ENCODE results near the gene RNF157. TPM values are rescaled to one million over a fixed set of nuclear protein-coding genes. Genes with fewer than 3 reads are reported as not detected.

Gene RNF157
- total RNA-seq, 1 donor from 2014 or later = 17.8 TPM

DNA sequence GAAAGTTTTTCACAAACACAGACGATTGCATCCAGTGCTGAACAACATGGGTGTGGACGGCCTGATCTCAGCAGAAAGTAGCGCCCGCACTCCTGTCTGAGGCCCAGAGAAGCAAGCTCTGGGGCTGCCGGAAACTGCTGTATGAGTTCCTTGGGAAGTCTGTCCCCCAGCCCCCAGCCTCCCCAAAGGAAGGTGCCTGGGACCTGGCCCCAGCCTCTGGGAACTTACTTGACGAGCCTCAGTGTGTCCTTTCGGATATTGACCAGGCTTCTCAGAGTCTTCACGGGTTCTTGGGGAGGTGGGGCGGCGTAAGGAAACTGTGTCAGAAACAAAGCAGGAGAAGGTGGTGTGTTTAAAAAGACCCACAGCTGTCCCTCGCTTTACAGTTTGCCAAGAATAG is 66.8 kb downstream of the RNF157 start:
- no peak overlapping the region for H3K4me3 Mint-ChIP-seq (ENCODE audit: unreplicated experiment)
- H3K36me3 Mint-ChIP-seq (ENCODE audit: unreplicated experiment) = no peaks in the 10 kb centered on the region
- H3K27ac Mint-ChIP-seq (ENCODE audit: unreplicated experiment) = no peak overlapping the region
- peaks cover 6% of the 10 kb centered on the region for H3K4me1 Mint-ChIP-seq (ENCODE audit: low read depth, unreplicated experiment)
- no peak for DNase-seq
- TF ChIP-seq, protein P1, sequence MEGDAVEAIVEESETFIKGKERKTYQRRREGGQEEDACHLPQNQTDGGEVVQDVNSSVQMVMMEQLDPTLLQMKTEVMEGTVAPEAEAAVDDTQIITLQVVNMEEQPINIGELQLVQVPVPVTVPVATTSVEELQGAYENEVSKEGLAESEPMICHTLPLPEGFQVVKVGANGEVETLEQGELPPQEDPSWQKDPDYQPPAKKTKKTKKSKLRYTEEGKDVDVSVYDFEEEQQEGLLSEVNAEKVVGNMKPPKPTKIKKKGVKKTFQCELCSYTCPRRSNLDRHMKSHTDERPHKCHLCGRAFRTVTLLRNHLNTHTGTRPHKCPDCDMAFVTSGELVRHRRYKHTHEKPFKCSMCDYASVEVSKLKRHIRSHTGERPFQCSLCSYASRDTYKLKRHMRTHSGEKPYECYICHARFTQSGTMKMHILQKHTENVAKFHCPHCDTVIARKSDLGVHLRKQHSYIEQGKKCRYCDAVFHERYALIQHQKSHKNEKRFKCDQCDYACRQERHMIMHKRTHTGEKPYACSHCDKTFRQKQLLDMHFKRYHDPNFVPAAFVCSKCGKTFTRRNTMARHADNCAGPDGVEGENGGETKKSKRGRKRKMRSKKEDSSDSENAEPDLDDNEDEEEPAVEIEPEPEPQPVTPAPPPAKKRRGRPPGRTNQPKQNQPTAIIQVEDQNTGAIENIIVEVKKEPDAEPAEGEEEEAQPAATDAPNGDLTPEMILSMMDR (IDR thresholded peaks at IDR 0.05; ENCODE audit: partially characterized antibody, unreplicated experiment) = no peak
- H3K27me3 Mint-ChIP-seq (ENCODE audit: unreplicated experiment) = peaks cover 5% of the 10 kb centered on the region
- peaks cover 5% of the 10 kb centered on the region for H3K9me3 Mint-ChIP-seq (ENCODE audit: unreplicated experiment)

DNA sequence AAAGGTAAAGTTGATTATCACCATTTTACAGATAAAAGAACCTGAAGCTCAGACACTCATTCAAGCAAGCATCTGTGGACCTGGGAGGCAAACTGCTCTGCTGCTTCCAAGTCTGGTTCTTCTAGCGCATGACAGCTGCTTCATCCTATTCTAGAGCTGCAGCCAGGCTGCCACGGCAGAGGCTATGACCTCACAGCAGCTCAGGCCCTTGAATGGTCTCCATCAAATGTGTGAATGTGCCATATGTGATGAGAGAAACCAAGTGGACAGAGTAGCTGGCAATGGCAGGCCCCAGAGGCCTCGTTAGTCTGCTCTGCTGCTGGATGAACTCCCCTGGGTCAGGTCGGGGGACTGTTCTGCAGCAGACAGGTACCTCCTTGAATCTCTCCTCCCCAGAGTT is 68.6 kb downstream of the RNF157 start:
- Mint-ChIP-seq H3K27ac (ENCODE audit: unreplicated experiment) (peak overlapping the region; percentile 96), H3K27me3 (ENCODE audit: unreplicated experiment) (peaks cover 5% of the 10 kb centered on the region), H3K4me3 (ENCODE audit: unreplicated experiment) (peak overlapping the region; percentile 46), H3K9me3 (ENCODE audit: unreplicated experiment) (peaks cover 4% of the 10 kb centered on the region), H3K4me1 (ENCODE audit: low read depth, unreplicated experiment) (peaks cover 6% of the 10 kb centered on the region), H3K36me3 (ENCODE audit: unreplicated experiment) (no peaks in the 10 kb centered on the region)
- TF ChIP-seq, protein P1 (IDR thresholded peaks at IDR 0.05; ENCODE audit: partially characterized antibody, unreplicated experiment) = no peak
- peak; percentile 73 for DNase-seq

DNA sequence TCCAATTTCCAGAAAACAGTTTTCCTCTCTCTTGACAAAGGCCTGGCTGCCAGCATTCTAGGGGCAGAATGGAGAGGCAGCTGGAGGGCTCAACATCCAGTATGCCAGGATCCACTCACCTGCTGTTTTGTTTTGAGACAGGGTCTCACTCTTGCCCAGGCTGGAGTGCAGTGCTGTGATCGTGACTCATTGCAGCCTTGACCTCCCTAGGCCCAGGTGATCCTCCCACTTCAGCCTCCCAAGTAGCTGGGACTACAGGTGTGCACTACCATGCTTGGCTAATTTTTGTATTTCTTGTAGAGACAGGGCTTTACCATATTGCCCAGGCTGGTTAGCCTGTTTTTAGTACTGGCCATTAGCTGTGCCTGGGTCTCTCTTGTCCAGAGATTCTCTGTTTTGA is 70.2 kb downstream of the RNF157 start:
- Mint-ChIP-seq H3K4me3 (ENCODE audit: unreplicated experiment) (no peak overlapping the region), H3K27me3 (ENCODE audit: unreplicated experiment) (peaks cover 3% of the 10 kb centered on the region)

DNA sequence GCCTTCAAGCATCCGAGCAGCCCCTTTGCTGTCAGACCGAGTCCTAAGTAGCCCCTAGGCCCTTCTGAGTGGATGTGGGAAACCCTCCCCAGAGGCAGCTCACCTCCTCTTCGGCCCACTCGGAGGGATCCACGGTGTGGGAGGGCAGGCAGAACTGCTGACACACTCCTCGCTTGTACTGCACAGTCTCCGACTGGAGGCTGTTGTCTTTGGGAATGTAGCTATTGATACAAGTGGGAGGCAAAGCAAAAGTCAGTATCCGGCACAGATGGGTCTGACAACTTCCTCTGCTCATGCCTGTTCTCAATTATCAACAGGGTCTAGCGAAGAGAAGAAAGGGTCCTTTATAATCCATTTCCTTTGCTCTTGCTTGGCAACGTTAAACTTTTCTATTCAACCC is 73.4 kb downstream of the RNF157 start:
- Mint-ChIP-seq H3K27ac (ENCODE audit: unreplicated experiment) (no peak overlapping the region), H3K4me1 (ENCODE audit: low read depth, unreplicated experiment) (peaks cover 7% of the 10 kb centered on the region), H3K36me3 (ENCODE audit: unreplicated experiment) (no peaks in the 10 kb centered on the region), H3K4me3 (ENCODE audit: unreplicated experiment) (no peak overlapping the region), H3K27me3 (ENCODE audit: unreplicated experiment) (no peaks in the 10 kb centered on the region), H3K9me3 (ENCODE audit: unreplicated experiment) (no peaks in the 10 kb centered on the region)
- TF ChIP-seq, protein P1 (IDR thresholded peaks at IDR 0.05; ENCODE audit: partially characterized antibody, unreplicated experiment) = no peak
- no peak for DNase-seq

More for the DNA sequence above, 70.2 kb downstream of the RNF157 start:
- no peaks in the 10 kb centered on the region for H3K36me3 Mint-ChIP-seq (ENCODE audit: unreplicated experiment)
- TF ChIP-seq, protein P1 (IDR thresholded peaks at IDR 0.05; ENCODE audit: partially characterized antibody, unreplicated experiment) = no peak
- no peaks in the 10 kb centered on the region for H3K9me3 Mint-ChIP-seq (ENCODE audit: unreplicated experiment)
- no peak overlapping the region for H3K27ac Mint-ChIP-seq (ENCODE audit: unreplicated experiment)
- no peak for DNase-seq
- H3K4me1 Mint-ChIP-seq (ENCODE audit: low read depth, unreplicated experiment) = peaks cover 6% of the 10 kb centered on the region

DNA sequence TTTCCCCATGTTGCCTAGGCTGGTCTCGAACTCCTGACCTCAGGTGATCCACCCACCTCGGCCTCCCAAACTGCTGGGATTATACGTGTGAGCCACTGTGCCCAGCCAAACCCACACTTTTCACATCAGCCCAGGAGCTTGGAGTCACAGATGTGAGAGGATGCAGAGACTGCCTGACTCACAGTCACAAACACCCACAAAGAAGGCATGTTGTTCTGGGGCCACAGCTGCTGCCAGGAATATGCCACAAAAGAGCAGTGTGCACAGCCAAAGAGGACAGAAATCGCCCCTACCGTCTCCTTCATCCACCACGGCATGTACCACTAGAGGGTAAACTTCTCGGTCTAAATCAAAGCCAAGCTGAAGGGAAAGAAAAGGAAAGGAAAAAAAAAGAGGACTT is 74.1 kb downstream of the RNF157 start:
- H3K27me3 Mint-ChIP-seq (ENCODE audit: unreplicated experiment) = no peaks in the 10 kb centered on the region
- no peak overlapping the region for H3K4me3 Mint-ChIP-seq (ENCODE audit: unreplicated experiment)
- no peak overlapping the region for H3K27ac Mint-ChIP-seq (ENCODE audit: unreplicated experiment)
- peaks cover 10% of the 10 kb centered on the region for H3K4me1 Mint-ChIP-seq (ENCODE audit: low read depth, unreplicated experiment)
- TF ChIP-seq, protein P1 (IDR thresholded peaks at IDR 0.05; ENCODE audit: partially characterized antibody, unreplicated experiment) = no peak
- DNase-seq = no peak
- no peaks in the 10 kb centered on the region for H3K9me3 Mint-ChIP-seq (ENCODE audit: unreplicated experiment)
- no peaks in the 10 kb centered on the region for H3K36me3 Mint-ChIP-seq (ENCODE audit: unreplicated experiment)
